Mucosa of descending colon (tissue), 3 donors: ENCODE results near the gene DNAJC19. TPM values are rescaled to one million over a fixed set of nuclear protein-coding genes. Genes with fewer than 3 reads are reported as not detected.
"Not testable (repeated sequence)": the region's sequence is repeated elsewhere in the genome, so short reads cannot be mapped to it uniquely, and the experiment has no call there.

ENCODE experiments used
- ATAC-seq: fragments of 200-7000 bp; cut with Tn5 transposase; one replicate; pipeline ENCODE4 v1.9.1; 2020; ENCODE audit warnings: mild to moderate bottlenecking, moderate library complexity
- DNase-seq, 3 donors: peaks; one replicate each; pipeline ENCODE4 v3.0.0-alpha.2; 2020
- H3K36me3 ChIP-seq: fragments of 200-600 bp; one replicate; pipeline ENCODE4 v1.8.0; 2021; ENCODE audit warnings: low read depth, mild to moderate bottlenecking
- H3K4me1 ChIP-seq: fragments of 200-600 bp; one replicate; pipeline ENCODE4 v1.8.0; 2021; ENCODE audit warnings: low read depth, mild to moderate bottlenecking
- H3K4me3 ChIP-seq: fragments of 200-600 bp; one replicate; pipeline ENCODE4 v1.8.0; 2021; ENCODE audit warnings: mild to moderate bottlenecking
- H3K9me3 ChIP-seq: fragments of 200-600 bp; one replicate; pipeline ENCODE4 v1.8.0; 2021; ENCODE audit warnings: mild to moderate bottlenecking
- intact Hi-C, 2 donors: fragments of 100-400 bp; cut with DNase I in 1 of 2; cut with micrococcal nuclease in 1 of 2; formaldehyde crosslinking; loops; one replicate each; pipeline versions ENCODE4 v1.11.0 to v1.11.1; 2022; cut with DNase I, micrococcal nuclease
- total RNA-seq, 3 donors: library from RNA; stranded (reverse); fragmentation: NEBNext Ultra II Directional in 2 of 3; extraction: Animal tissue kit (Norgen Biotek cat#: 25700) in 2 of 3; gene quantifications; one replicate each; pipeline versions ENCODE4 v1.2.1 to v1.2.4, GENCODE V29; 2021 to 2023
- TF ChIP-seq, protein P1 (sequence below): fragments of 200-600 bp; IDR thresholded peaks from one replicate; pipeline ENCODE4 v1.8.0; 2022; ENCODE audit warnings: antibody characterized with exemption, mild to moderate bottlenecking
- donor health status: DM: no; HTN: no; CAD: no; lungs with moderate emphysema.
- donor health status: DM: no; HTN: no; CAD: no.
- donor health status: DM: no; HTN: yes; CAD: no.

DNAJC19 gene
- total RNA-seq, 3 donors from 2014 or later: 28.1 to 42.0 (median 33.7) TPM

DNA sequence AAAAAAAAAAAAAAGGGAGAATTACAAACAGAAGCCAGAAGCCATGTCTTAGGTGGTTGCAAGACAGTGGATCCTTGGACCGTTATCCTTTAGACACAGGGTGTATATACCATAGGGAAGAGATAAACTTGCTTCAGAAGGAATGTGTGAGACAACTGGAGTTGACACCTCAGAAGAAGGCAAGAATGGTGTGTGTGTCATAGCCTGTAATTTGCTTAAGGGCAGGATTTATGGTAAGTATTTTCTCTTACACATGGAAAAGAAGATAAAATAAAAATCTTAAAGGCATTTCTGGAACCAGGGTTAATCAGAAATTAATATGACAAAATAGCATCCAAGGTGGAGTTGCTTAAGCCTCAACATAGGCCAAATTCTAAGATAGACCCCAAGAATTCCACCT lies 19.3 kb upstream of the DNAJC19 start:
- no peak for DNase-seq
- no peak for ATAC-seq
- no peak overlapping the region for H3K4me3 ChIP-seq

DNA sequence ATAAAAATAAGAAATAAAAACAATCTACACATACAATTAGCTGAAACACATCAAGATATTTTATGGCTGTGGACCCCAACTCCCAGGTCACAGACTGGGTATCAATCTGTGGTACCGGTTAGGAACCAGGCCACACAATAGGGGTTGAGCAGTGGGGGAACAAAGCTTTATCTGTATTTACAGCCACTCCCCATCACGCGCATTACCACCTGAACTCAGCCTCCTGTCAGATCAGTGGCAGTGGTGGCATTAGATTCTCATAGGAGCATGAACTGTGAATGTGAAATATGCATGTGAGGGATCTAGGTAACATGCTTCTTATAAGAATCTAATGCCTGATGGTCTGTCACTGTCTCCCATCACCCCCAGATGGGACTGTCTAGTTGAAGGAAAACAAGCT lies 17.7 kb upstream of the DNAJC19 start:
- no peak overlapping the region for H3K4me3 ChIP-seq
- peaks cover 4% of the 10 kb centered on the region for H3K9me3 ChIP-seq
- DNase-seq (no peak), ATAC-seq (no peak)
- no peaks in the 10 kb centered on the region for H3K36me3 ChIP-seq
- H3K4me1 ChIP-seq: no peaks in the 10 kb centered on the region
- intact Hi-C loops: no loop called here
- TF ChIP-seq, protein P1, sequence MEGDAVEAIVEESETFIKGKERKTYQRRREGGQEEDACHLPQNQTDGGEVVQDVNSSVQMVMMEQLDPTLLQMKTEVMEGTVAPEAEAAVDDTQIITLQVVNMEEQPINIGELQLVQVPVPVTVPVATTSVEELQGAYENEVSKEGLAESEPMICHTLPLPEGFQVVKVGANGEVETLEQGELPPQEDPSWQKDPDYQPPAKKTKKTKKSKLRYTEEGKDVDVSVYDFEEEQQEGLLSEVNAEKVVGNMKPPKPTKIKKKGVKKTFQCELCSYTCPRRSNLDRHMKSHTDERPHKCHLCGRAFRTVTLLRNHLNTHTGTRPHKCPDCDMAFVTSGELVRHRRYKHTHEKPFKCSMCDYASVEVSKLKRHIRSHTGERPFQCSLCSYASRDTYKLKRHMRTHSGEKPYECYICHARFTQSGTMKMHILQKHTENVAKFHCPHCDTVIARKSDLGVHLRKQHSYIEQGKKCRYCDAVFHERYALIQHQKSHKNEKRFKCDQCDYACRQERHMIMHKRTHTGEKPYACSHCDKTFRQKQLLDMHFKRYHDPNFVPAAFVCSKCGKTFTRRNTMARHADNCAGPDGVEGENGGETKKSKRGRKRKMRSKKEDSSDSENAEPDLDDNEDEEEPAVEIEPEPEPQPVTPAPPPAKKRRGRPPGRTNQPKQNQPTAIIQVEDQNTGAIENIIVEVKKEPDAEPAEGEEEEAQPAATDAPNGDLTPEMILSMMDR: no peak

More for the DNA sequence above, 19.3 kb upstream of the DNAJC19 start:
- H3K9me3 ChIP-seq: no peaks in the 10 kb centered on the region
- TF ChIP-seq, protein P1: no peak
- no peaks in the 10 kb centered on the region for H3K4me1 ChIP-seq
- H3K36me3 ChIP-seq: no peaks in the 10 kb centered on the region
- intact Hi-C loops: no loop called here

DNA sequence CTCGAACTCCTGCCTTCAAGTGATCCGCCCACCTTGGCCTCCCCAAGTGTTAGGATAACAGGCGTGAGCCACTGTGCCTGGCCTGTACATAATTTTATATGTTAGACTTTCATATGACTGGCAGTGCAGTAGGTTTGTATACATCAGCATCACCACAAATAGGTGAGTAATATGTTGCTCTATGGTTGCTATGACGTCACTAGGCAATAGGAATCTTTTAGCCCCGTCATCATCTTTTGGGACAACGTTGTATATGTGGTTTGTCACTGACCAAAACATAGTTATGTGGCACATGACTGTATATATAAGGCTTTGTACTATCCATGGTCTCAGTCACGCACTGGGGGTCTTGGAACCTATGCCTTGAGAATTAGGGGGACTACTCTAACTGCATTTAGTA lies 17.0 kb upstream of the DNAJC19 start:
- Histone ChIP-seq H3K4me3 (no peak overlapping the region), H3K4me1 (no peaks in the 10 kb centered on the region), H3K36me3 (no peaks in the 10 kb centered on the region), H3K9me3 (peaks cover 4% of the 10 kb centered on the region)
- ATAC-seq (no peak), DNase-seq (no peak)
- TF ChIP-seq, protein P1: no peak
- intact Hi-C loops: no loop called here

DNA sequence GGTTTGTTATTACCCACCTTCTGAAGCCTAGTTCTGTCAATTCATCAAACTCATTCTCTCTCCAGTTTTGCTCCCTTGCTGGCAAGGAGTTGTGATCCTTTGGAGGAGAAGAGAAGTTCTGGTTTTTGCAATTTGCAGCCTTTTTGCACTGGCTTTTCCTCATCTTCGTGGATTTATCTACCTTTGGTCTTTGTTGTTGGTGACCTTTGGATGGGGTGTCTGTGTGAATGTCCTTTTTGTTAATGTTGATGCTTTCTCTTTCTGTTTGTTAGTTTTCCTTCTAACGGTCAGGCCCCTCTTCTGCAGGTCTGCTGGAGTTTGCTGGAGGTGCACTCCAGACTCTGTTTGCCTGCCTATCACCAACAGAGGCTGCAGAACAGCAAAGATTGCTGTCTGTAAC lies 13.9 kb upstream of the DNAJC19 start:
- H3K4me3 ChIP-seq, H3K36me3 ChIP-seq, intact Hi-C loops, H3K9me3 ChIP-seq, H3K4me1 ChIP-seq, DNase-seq, ATAC-seq: not testable (repeated sequence)

DNA sequence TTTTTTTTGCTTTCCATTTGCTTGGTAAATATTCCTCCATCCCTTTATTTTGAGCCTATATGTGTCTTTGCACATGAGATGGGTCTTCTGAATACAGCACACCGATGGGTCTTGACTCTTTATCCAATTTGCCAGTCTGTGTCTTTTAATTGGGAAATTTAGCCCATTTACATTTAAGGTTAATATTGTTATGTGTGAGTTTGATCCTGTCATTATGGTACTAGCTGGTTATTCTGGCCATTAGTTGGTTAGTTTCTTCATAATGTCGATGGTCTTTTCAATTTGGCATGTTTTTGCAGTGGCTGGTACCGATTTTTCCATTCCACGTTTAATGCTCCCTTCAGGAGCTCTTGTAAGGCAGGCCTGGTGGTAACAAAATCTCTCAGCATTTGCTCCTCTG lies 12.8 kb upstream of the DNAJC19 start:
- H3K36me3 ChIP-seq, ATAC-seq, H3K9me3 ChIP-seq, H3K4me1 ChIP-seq, intact Hi-C loops, DNase-seq, H3K4me3 ChIP-seq: not testable (repeated sequence)

DNA sequence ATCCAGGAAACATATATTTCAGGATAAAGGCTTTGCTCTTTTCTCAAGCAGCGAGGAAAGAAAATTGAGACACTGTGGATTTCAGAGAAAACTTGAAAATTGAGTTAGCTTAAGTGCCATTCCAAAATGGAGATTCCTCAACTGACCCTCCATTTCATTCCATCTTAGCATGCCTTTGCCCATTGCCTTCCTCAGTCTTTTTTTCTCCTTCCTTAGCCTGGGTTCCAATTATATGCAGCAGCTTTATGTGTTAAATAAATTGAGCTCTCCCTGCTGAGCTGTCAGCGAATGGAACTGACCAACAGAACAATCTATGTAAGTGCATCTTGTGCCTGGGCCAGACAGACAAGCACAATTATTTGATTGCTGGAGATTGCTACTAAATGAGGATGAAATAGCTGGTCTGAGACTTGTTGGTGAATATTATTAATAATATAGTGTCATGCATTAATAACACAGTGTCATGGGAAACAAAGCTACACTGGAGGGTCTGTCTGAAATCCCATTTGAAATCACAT lies 6.9 kb upstream of the DNAJC19 start:
- H3K4me1 ChIP-seq: no peaks in the 10 kb centered on the region
- no peak overlapping the region for H3K4me3 ChIP-seq
- no peak for ATAC-seq
- no peak for DNase-seq
- H3K36me3 ChIP-seq: no peaks in the 10 kb centered on the region
- TF ChIP-seq, protein P1: no peak
- intact Hi-C loops: no loop called here
- H3K9me3 ChIP-seq: no peaks in the 10 kb centered on the region

DNA sequence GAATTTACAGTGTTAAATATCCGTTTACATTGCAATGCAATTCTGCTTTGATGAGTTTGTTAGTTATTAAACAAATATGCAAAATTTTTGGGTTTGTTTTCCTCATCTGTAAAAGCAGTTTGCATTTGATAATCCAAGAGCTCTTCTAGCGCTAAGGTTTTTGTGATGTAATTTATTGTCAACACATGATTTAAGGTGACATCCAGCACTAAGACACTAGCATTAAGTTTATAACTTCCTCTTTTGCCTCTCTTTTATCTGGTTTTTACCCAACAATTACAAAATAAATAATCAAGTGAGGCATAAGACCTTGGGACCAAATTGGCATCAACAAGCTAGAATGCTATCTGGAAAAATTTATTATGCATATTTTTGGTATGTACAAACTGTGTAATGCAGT lies 969 bp upstream of the DNAJC19 start:
- Histone ChIP-seq H3K36me3 (no peaks in the 10 kb centered on the region), H3K4me1 (peaks cover 11% of the 10 kb centered on the region), H3K9me3 (no peaks in the 10 kb centered on the region), H3K4me3 (no peak overlapping the region)
- intact Hi-C loops: no loop called here
- TF ChIP-seq, protein P1: no peak
- ATAC-seq (no peak), DNase-seq (no peak)
